Stimulated activated CD8-positive, alpha-beta memory T cell treated with anti-CD3 and anti-CD28 coated beads, Interleukin-2, amount 100 ng/mL, for 48 hours (primary cell): ENCODE measurements around the gene RHEB.

Experiments used
- DNase-seq, 2 donors: peaks; one replicate each; pipeline ENCODE4 v3.0.0-alpha.2; 2020; ENCODE audit warnings: low read depth in 2 of 2

RHEB gene

DNA sequence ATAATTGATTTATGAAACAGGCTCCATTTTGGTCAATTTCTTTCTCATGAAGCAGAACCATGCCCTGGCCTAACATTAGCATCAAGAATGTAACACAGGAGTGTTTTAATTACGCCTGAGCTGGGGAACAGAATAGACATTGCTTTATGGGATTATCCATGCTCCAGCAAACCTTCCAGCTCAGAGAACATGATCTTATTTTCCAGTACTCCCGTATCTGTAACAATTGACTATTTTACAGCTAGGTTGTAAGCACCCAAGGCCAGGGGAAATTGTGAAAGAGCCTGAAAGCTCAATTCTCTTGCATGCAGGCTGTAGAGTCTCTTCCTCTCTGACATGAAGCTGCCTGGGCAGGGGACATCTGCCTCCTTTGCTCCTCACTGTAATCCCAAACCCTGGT lies 49.0 kb downstream of the RHEB start:
- DNase-seq = no peak

DNA sequence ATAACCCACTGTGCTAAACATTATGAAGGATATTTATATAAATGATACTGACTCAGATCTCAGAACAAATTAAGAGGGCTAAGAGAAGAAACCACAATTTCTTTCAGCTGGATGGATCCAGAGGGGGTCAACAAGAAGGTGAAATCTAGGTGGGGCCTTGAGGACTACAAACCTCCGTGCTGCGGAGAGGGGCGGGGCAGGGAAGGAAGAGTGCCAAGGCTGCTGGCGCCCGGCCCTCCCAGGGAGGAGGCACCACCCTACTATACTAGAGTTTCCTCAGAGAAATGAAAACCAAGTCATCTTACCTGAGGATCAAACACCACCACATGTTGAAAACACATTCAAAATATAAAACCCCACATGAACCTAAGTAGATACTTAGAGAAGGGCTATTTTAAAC lies 50.4 kb downstream of the RHEB start:
- no peak for DNase-seq

DNA sequence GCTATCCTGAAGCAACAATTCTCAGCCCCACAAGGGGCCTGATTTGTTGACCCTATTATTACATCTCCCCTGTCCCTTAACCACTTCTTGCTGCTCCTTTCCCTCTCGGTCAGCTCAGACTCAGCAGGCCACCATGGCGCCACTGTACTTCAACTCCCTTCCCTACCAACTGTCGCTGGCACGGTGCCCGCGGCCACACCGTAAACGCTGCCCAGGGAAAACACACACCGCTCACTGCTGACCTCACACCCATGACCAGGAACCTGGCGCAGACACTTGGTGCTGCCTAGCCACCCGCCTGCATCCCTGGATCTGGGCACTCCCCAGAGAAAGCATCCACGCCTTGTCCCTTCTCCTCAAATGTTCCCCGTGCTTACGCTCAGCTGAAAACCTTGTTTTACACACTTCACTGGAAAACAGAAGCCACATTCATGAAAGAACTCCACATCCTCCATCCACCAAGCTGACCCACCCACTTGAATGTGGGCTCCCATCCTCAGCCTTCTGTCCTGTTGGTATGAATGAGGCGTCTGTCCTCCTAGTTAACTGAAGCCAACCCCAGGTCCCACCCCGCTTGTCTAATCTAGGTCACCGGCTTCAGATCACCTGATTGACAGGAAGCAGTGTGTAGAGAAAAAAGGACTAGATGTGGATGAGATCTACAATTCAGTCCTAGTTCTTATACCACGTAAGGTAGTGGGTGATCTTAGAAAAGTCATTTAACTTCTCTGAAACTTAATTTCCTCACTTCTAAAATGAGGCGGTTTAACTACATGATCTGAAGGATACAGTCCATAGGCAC lies 51.3 kb downstream of the RHEB start:
- no peak for DNase-seq

DNA sequence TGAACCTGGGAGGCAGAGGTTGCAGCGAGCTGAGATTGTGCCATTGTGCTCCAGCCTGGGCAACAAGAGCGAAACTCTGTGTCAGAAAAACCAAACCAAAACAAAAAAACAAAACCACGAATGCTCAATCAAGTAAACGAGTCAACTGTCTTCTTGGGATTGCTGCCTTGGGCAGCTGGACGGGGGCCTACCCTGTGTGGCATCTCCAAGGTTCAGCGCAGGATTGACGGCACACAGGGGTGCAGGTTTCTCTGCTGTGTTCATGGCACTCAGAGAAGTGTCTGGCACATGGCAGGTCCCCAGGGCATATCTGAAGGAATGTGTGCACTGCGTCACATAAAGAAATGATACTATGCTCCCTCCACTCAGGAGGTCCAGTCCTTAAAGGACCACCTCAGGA lies 54.5 kb downstream of the RHEB start:
- DNase-seq = no peak

DNA sequence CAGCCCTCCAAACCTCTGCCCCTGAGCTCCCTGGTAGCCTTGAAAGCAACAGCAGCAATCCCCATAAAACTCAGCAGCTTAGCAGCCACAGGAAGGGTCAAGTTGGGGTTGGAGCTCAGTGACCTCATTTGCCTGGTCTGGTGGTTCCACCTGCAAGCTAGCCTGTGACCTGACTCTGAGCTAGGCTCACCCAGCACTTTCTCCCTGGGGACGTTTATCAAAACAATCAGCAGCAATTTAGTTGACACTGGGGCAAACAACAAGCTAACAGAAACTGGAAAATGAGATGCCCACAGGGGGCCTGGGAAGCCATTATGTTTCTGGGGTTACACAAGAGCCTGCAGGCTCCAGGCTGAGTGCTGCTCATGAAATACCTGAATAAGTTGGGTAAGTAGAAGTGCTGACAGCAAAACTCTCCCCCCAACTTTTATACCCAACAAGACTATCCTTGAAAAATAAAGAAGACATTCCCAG lies 57.4 kb downstream of the RHEB start:
- no peak for DNase-seq

DNA sequence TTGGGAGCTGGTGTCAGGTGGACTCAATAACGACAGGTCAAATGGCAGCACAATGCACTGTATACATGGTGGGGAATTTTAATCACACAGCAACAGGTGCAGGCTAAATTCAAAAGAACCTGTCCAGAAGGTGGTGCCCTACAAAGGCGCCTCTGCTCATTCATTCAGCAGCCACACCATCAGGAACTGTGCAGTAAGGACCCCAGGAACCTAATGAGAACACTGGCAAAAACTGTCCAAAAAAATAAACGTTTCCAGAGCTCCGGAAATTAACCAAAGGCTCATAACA lies 57.8 kb downstream of the RHEB start:
- no peak for DNase-seq

DNA sequence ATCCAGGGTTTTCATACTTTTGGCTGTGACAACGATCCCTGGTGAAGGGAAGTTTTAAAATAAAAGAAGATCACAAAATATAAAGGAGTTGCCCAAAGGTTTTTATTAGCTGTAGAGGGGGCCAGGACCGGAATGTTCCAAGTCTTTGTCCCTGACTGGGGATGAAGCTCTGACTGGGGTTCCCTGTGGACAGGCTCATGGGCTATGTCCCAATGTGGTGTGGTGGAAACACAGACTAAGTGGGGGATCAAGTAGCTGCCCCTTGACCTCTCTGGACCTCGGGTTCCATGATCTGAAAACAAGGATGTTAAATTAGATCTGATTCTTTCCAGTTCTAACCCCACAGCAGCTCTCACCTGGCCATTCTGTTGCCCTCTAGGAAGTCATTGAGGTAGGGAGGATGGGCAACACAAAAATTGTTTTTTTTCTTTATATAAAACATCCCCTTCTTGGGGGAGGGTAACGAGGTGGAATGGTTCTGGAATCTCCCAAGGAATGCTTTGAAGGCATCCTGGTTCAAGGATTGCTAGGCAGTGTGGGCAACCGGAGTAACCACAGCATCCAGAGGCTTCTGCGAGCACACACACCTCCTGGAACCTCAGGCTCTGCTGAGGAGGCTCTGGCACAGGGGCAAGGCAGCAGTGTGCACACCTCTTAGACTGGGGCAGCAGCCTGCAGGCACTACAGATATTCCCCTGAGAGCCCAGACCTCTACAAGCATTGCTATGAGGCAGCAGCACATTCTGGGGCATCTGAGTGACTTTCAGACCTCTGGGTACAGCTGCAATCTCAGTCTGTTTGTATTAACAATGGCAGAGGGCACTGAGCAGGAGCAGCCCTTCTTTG lies 58.4 kb downstream of the RHEB start:
- DNase-seq = no peak

DNA sequence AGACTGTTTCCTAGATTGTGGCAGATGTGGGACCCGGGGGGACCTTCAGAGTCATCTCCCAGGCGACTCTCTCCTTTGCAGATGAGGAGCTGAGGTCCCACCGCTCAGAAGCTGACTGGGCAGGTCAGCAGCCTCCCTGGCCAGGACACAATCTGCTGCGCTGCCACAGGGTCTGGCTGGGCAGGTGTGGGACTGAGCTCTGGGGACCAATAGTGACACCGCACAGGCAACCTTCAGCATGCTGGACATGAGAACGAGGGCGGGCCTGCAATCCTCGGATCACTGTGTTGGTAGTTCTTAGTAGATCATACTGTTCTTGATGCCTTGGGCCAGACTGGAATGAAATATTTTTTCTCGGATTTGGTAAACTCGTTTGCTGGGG lies 59.2 kb downstream of the RHEB start:
- DNase-seq = no peak

DNA sequence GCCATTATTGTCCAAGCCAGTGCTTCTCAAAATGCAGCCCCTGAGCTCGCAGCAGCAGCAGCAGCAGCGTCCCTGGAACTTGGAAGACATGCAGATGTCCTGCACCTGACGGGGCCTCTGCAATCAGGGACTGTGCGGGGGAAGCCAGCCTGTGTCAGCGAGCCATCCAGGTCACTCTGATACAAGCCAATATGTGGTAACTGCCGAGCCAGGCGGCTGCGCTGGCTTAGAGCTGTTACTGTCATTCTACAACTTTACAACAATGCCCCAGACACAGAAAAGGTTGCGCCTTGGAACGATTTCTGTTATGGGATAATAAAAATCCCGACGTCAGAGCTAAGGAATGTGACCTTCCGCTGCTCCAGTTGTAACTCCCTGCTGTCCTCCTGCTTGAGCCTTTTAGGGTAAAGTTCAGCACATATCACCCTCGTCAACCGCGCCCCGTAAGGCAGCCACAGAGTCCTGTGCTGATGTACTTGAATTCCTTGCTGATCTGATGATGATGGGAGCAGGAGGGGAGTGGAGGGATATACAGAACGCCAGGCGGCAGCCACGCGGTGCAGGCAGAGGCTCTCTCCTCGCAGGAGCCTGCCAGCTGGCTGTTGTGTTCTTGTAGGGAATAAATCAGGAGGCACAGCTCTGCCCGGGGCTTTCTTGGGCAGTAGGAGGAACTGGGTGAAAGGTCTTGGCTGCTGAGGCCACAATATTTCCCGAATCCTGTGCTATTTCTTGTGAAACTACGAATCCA lies 59.8 kb downstream of the RHEB start:
- DNase-seq = no peak

DNA sequence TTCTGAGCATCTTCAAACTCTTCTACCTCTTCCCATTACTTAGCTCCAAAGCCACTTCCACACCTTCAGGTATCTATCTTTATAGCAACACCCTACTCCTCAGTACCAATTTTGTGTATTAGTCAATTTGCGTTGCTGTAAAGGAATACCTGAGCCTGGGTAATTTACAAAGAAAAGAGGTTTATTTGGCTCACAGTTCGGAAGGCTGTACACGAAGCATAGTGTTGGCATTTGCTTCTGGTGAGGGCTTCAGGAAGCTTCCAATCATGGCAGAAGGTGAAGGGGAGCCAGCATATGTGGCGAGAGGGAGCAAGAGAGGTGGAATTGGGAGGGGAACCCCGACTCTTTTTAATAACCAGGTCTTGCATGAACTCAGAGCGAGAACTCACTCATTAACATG lies 62.2 kb downstream of the RHEB start:
- DNase-seq = no peak

DNA sequence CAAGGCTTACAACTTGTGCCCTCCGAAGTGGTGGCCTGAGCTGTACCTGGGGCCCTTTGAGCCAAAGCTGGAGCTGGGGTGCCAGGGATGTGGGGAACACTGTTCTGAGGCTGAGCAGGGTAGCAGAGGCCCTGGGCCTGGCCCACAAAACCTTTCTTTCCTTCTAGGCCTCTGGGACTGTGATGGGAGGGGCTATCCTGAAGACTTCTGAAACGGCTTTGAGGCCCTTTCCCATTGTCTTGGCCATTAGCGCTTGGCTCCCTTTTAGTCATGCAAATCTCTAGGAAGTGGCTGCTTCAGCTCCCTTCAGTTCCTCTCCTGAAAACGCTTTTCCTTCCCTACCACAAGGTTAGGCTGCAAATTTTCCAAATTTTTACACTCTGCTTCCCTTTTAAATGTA lies 62.9 kb downstream of the RHEB start:
- no peak for DNase-seq

DNA sequence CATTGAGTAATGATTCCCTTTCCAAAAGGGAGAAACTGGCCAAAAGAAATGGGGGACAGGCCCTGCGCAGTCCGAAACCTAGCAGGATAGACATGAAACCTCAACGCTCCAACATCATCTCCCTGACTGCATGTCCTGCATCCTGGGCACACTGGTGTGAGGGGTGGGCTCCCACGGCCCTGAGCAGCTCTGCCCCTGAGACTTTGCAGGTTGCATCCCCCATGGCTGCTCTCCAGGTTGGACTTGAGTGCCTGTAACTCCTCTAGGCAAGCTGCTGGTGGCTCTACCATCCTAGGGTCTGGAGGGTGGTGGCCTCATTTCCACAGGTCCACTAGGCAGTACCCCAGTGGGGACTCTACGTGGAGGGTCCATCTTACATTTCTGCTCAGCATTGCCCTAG lies 63.4 kb downstream of the RHEB start:
- no peak for DNase-seq

DNA sequence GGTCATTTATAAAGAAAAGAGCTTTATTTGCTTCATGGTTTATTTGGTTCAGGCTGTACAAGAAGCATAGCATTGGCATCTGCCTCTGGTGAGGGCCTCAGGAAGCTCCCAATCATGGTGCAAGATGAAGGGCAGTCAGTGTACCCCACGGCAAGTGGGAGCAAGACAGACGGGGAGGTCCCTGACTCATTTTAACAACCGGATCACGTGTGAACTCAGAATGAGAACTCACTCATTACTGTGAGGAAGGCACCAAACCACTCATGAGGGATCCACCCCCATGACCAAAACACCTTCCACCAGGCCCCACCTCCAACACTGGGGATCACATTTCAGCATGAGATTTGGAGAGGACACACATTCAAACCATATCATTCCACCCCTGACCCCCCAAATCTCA lies 64.0 kb downstream of the RHEB start:
- DNase-seq = no peak

DNA sequence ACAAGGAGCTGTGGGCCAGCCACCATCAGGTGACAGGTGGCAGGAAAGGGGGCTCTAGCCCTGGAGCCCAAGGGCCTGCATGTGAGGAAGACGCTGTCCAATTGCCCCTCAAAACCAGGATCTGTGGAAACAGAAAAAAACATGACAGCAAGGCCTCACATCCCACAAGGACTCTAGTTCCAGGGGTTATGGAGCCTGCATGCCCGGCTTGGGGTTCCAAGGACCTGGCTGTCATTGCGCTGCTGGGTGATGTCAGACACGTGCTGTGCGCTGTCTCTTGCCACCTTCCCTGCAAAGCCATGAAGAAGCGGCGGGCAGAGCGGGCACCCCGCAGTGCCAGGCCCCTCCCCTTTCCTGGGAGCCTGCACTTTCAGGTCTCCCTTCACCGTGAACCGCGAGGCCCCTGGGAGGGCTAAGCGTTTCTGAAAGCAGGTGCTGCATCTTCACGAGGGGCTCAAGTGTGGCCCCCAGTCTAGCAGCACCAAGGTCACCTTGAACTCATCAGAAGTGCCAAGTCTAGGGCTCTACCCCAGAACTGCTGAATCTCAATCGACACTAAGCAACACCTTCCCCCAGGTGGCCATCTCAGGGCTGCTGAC lies 64.7 kb downstream of the RHEB start:
- no peak for DNase-seq

DNA sequence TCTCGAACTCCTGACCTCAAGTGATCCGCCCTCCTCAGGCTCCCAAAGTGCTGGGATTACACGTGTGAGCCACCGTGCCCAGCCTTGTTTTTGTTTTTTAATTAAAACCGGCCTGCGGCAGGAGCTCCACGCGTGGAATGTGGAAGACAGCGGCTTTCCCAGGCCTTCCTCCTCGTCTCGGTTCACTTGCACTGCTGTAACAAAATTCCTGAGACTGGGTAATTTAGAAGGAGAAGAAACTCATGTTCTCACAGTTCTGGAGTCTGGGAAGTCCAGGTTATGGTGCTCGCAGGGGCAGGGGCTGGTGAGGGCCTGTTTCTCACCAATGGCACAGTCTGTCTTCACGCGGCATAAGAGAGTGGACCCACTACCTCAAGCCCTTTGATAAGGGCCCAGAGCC lies 65.4 kb downstream of the RHEB start:
- no peak for DNase-seq

DNA sequence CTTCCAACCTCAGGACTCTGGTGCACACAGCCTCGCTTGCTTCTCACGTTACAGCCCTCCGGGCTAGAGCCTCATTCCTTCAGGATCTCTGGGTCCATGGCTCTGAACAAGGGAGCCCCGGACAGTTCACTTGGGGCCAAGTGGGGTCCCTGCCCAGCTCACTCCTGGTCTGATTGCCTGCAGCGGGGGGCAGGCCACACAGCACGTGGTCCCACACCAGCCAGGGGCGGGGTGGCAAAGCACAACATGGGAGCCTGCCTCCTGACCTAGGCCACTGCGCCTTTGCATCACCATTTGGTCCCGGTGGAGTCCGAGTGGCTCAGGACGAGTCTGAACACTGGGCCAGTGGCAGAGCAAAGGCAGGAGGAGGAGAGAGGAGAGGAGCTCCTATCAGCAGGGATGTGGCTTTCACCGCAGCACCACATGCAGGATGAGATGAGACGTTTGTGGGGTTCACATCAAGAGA lies 66.3 kb downstream of the RHEB start:
- no peak for DNase-seq

DNA sequence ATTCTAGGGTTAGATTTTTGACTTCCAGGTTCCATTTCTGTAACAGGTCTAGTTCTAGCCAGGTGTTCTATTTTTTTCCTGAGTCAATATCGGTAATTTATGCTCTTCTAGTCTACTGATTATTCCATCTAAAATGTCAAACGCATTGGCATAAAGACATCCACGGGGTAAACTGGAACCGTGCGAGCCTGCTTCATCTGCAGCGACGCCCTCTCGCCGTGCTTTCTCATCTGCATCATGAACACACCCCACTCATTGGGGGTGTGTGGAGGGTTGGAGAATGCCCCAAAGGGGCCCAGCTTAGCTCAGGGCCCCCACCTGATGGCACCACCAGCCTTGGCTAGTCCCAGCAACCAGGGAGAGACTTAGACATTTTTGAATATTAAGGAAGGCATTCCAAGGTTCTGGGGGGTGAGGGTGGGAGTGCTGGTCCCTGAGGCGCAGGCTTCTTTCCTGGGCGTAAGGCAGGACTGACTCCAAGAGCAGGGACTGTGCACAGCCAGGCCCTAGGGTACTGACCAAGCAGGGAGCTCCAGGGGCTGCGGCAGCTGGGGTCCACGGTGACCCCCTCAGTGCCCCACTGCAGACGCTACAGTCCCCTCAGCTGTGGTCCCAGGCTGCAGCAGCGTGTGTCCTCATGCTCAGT lies 66.9 kb downstream of the RHEB start:
- DNase-seq = no peak

DNA sequence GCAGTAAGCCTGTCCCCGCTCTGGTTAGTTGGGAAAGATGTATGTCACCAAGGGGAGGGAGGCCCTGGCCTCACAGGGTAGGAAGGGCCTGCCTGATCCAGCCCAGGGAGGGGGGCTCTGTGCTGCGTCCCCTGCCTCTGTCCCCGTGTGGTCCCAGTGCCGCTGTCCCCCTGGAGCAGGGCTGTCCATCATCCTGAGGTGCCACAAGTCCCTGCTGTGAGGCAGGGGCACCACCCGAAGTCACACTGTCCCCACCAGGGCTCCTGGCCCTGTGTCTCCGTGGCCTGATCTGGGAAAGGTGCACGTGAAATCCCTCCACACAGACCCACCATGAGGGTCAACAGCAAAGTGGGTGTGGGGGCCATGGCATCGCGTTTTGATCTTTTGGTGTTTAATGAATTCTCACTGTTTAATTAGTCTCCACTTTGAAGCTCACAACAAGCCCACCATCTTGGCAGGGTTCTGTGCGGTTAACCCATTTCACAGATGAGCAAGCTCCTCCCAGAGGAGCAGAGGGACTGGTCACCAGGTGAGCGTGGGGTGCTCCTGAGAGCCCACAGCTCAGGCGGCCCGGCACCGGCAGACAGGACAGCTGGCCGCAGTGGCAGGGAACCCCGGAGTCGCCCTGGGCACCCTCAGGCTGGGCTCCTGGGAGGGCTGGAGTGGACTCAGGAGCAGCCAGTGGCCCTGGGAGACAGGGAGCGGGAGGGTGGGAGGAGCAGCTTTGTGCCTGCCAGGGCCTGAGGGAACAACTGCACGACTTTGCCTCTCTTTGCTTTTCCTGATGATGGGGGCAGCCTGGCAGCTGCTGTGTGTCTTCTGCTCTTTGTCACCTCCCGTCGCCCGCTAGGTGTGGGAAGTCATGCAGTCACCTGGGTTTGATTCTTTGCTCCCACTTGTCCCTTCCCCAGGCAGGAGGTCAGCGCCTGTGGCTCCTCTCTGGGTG lies 67.8 kb downstream of the RHEB start:
- no peak for DNase-seq

DNA sequence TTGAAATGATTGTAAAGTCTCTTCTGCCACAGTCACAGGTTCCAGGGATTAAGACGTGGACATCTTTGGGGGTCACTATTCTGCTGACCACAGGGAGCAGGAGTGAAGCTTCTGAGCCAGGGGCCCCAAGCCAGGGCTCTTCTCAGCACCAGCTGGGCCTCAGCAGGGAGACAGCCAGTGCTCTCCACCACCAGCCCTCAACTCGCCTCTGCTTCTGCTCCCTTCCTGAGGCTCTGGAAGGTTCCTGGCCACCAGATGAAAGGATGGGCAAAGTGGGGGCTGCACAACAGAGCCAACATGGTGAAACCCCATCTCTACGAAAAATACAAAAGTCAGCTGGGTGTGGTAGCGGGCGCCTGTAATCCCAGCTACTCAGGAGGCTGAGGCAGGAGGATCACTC lies 68.5 kb downstream of the RHEB start:
- no peak for DNase-seq

DNA sequence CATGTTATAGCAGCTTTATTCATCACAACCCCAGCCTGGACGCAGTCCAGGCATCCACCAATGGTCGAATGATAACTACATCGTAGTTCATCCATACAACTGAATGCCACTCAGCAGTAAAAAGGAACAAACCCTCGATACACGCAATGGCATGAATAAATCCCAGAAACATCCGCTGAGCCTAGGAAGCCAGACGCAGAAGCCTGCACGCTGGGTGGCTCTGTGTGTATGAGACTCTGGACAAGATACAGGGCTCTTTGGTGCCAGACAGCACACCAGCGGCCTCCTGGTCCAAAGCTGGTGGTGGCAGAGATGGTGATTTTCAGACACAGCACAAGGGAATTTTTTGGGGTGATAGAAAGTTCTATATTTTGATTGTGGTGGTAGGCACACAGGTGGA lies 69.7 kb downstream of the RHEB start:
- DNase-seq = no peak
